ENCODE data around the gene EIF1B.

The EIF1B gene

DNA sequence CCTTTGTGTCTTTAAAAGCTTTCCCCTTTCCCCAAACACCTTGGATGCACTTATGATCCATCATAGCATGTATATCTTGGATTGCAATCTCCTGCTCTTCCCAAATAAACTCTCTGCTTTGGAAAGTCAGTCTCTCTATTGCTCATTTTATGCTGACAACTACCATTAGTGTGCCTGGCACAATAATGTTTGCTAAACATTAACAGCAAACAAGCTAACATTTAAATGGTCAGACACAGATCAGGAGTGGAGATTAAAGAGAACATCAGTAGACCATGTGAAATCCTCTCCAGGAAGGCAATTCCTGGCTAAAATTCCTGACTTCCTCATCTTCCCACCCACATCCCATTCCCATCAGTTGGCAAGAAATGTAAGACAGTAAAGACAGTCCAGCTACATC lies 44.3 kb upstream of the EIF1B start:
- no peaks in the 10 kb centered on the region for H3K4me1 ChIP-seq (ENCODE audit: control insufficient read depth, low read length)

DNA sequence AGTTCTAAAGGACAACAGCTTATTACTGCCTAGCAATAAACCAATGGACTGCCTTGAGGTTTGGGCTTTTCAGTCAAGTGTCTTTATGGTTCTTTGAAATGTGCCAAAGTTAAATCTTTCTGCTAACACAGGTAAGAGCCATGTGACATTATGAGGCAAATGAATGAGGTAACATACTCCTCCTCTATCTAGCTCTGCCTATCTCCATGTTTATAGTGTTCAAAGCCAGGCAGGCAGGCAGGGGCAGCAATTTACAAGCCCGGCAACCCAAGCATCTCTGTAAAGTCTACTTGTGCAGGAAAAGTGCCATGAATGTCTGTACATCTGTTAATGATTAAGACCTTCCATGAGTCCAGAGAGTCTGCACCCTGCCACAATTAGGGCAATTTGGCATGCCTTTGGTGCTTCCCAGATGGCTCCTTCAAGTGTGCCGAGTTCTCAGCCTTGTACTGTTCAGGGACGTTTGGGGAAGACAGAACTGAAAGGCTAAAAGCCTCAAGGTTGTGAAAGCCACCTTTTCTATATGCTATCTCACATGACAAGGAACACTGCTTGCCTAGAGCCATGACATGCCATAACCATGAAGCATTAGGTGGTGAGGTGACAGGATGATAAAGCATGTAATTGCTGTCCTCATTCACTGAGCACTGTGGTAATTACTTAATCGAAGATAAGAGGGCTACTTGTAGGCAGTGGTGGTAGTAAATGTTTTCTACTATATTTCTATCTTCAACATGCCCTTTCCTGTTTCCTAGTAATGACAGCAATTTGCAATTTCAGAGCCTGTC lies 41.4 kb upstream of the EIF1B start:
- H3K4me2 ChIP-seq (ENCODE audit: low read length) = no peak overlapping the region
- H3K79me2 ChIP-seq (ENCODE audit: control insufficient read depth, low read length) = no peaks in the 10 kb centered on the region
- no peaks in the 10 kb centered on the region for H3K4me1 ChIP-seq (ENCODE audit: control insufficient read depth, low read length)
- no peaks in the 10 kb centered on the region for H3K36me3 ChIP-seq (ENCODE audit: control insufficient read depth, low read length)
- no peaks in the 10 kb centered on the region for H3K9me3 ChIP-seq (ENCODE audit: control insufficient read depth, insufficient read depth, low read length)
- no peaks in the 10 kb centered on the region; the same call in 1 of the 2 replicates for H3K27me3 ChIP-seq (ENCODE audit: control insufficient read depth, low read length)
- H3K9me2 ChIP-seq (replicated peaks; ENCODE audit: control insufficient read depth, low read length) = no peaks in the 10 kb centered on the region
- no peak overlapping the region for H3K27ac ChIP-seq (ENCODE audit: low read depth, low read length)
- TF ChIP-seq EZH2phosphoT487 (IDR thresholded peaks at IDR 0.05; ENCODE audit: borderline replicate concordance, low read length) = no peak
- no peak for TF ChIP-seq CTCF (IDR thresholded peaks at IDR 0.05; ENCODE audit: low read depth, low read length, poor library complexity, severe bottlenecking)
- H4K20me1 ChIP-seq (ENCODE audit: control insufficient read depth, insufficient read depth, low read depth, low read length) = no peaks in the 10 kb centered on the region
- no peaks in the 10 kb centered on the region for H3F3A ChIP-seq (ENCODE audit: control insufficient read depth, insufficient read depth)
- no peak overlapping the region for H3K4me3 ChIP-seq (ENCODE audit: low read length)

More for the DNA sequence above, 44.3 kb upstream of the EIF1B start:
- H3K9me3 ChIP-seq (ENCODE audit: control insufficient read depth, insufficient read depth, low read length) = no peaks in the 10 kb centered on the region
- no peaks in the 10 kb centered on the region for H3K79me2 ChIP-seq (ENCODE audit: control insufficient read depth, low read length)
- H3K4me2 ChIP-seq (ENCODE audit: low read length) = no peak overlapping the region
- no peaks in the 10 kb centered on the region for H3K9me2 ChIP-seq (replicated peaks; ENCODE audit: control insufficient read depth, low read length)
- no peaks in the 10 kb centered on the region for H4K20me1 ChIP-seq (ENCODE audit: control insufficient read depth, insufficient read depth, low read depth, low read length)
- no peaks in the 10 kb centered on the region; the same call in 1 of the 2 replicates for H3K27me3 ChIP-seq (ENCODE audit: control insufficient read depth, low read length)
- no peak overlapping the region for H3K4me3 ChIP-seq (ENCODE audit: low read length)
- no peaks in the 10 kb centered on the region for H3K36me3 ChIP-seq (ENCODE audit: control insufficient read depth, low read length)
- TF ChIP-seq CTCF (IDR thresholded peaks at IDR 0.05; ENCODE audit: low read depth, low read length, poor library complexity, severe bottlenecking) (no peak), EZH2phosphoT487 (IDR thresholded peaks at IDR 0.05; ENCODE audit: borderline replicate concordance, low read length) (no peak)
- no peaks in the 10 kb centered on the region for H3F3A ChIP-seq (ENCODE audit: control insufficient read depth, insufficient read depth)
- no peak overlapping the region for H3K27ac ChIP-seq (ENCODE audit: low read depth, low read length)

GRCh38 chr3:40268802-40269524 lies 40.5 kb upstream of the EIF1B start:
- Histone ChIP-seq H3K4me2 (ENCODE audit: low read length) (no peak overlapping the region), H3K27ac (ENCODE audit: low read depth, low read length) (no peak overlapping the region), H3K36me3 (ENCODE audit: control insufficient read depth, low read length) (no peaks in the 10 kb centered on the region), H3K9me2 (replicated peaks; ENCODE audit: control insufficient read depth, low read length) (no peaks in the 10 kb centered on the region), H3F3A (ENCODE audit: control insufficient read depth, insufficient read depth) (no peaks in the 10 kb centered on the region), H3K79me2 (ENCODE audit: control insufficient read depth, low read length) (no peaks in the 10 kb centered on the region), H3K27me3 (ENCODE audit: control insufficient read depth, low read length) (no peaks in the 10 kb centered on the region; the same call in 1 of the 2 replicates), H3K9me3 (ENCODE audit: control insufficient read depth, insufficient read depth, low read length) (no peaks in the 10 kb centered on the region), H3K4me1 (ENCODE audit: control insufficient read depth, low read length) (no peaks in the 10 kb centered on the region), H3K4me3 (ENCODE audit: low read length) (no peak overlapping the region), H4K20me1 (ENCODE audit: control insufficient read depth, insufficient read depth, low read depth, low read length) (no peaks in the 10 kb centered on the region)
- TF ChIP-seq CTCF (IDR thresholded peaks at IDR 0.05; ENCODE audit: low read depth, low read length, poor library complexity, severe bottlenecking) = no peak
- no peak for TF ChIP-seq EZH2phosphoT487 (IDR thresholded peaks at IDR 0.05; ENCODE audit: borderline replicate concordance, low read length)

All from DOHH2 (cell line).